Suprapubic skin (tissue), 3 donors: Measurements from ENCODE around the gene SLC22A16.

Experiments
- POLR2A ChIP-seq, 2 donors: fragments of 450-650 bp; IDR thresholded peaks; one replicate each; pipeline ENCODE4 v1.6.1; 2017; ENCODE audit warnings: antibody characterized with exemption in 2 of 2, mild to moderate bottlenecking in 2 of 2, moderate library complexity in 2 of 2
- TF ChIP-seq, protein P1 (sequence below), 2 donors: fragments of 200-600 bp in 1 of 2; fragments of 450-650 bp in 1 of 2; sonication (generic) in 1 of 2; IDR thresholded peaks; one replicate each; pipeline ENCODE4 v1.5.1; 2016 to 2019; ENCODE audit warnings: antibody characterized with exemption in 2 of 2, mild to moderate bottlenecking in 1 of 2, moderate library complexity in 1 of 2

DNA sequence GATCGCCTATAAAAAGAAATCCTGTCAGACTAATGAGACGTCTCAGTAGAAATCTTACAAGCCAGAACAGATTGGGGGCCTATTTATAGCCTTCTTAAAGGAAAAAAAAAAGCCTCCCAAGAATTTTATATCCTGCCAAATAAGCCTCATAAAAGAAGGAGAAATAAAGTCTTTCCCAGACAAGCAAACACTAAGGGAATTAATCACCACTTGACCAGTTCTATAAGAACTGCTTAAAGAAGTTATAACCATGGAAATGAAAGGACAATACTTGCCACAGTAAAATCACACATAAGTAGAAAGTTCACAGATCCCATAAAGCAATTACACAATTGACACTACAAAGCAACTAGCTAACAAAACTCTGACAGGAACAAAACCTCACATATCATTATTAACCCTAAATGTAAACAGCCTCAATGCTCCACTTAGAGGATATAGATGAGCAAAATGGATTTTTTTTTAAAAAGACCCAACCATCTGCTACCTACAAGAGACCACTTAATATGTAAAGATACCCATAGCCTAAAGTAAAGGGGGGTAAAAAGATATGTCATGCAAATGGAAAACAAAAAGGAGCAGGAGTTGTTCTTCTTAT, 13.4 kb downstream of the SLC22A16 start:
- TF ChIP-seq POLR2A (IDR thresholded peaks at IDR 0.05) = no peak
- TF ChIP-seq, protein P1, sequence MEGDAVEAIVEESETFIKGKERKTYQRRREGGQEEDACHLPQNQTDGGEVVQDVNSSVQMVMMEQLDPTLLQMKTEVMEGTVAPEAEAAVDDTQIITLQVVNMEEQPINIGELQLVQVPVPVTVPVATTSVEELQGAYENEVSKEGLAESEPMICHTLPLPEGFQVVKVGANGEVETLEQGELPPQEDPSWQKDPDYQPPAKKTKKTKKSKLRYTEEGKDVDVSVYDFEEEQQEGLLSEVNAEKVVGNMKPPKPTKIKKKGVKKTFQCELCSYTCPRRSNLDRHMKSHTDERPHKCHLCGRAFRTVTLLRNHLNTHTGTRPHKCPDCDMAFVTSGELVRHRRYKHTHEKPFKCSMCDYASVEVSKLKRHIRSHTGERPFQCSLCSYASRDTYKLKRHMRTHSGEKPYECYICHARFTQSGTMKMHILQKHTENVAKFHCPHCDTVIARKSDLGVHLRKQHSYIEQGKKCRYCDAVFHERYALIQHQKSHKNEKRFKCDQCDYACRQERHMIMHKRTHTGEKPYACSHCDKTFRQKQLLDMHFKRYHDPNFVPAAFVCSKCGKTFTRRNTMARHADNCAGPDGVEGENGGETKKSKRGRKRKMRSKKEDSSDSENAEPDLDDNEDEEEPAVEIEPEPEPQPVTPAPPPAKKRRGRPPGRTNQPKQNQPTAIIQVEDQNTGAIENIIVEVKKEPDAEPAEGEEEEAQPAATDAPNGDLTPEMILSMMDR (IDR thresholded peaks at IDR 0.05) = no peak
